Measurements from ENCODE around the gene PHAF1.

- no peak for TF ChIP-seq CTCF (IDR thresholded peaks at IDR 0.05; ENCODE audit: low read depth, low read length, missing input control)
- no peak for TF ChIP-seq ZBTB33 (IDR thresholded peaks at IDR 0.05)
- TF ChIP-seq FOXA1 (IDR thresholded peaks at IDR 0.05): no peak
- TF ChIP-seq HNF4A (conservative IDR thresholded peaks at IDR 0.05): no peak
- TF ChIP-seq REST (IDR thresholded peaks at IDR 0.05): no peak
- TF ChIP-seq SP1 (IDR thresholded peaks at IDR 0.05): no peak
- TF ChIP-seq MAX (IDR thresholded peaks at IDR 0.05): no peak
- no peak for TF ChIP-seq EGR1 (IDR thresholded peaks at IDR 0.05; ENCODE audit: low read depth in 2 of 2)
- no peak for TF ChIP-seq ATF3 (IDR thresholded peaks at IDR 0.05)
- TF ChIP-seq TAF1 (conservative IDR thresholded peaks at IDR 0.05): no peak
- no peak for TF ChIP-seq GABPA (IDR thresholded peaks at IDR 0.05 in 1 of 2, conservative IDR thresholded peaks at IDR 0.05 in 1 of 2)
- TF ChIP-seq YY1 (IDR thresholded peaks at IDR 0.05): no peak
- TF ChIP-seq RAD21 (IDR thresholded peaks at IDR 0.05): no peak
Observed at GRCh38 chr16:67187175-67187890, 77.6 kb downstream of the PHAF1 start.
